ENCODE results near the gene MICA. TPM values are rescaled to one million over a fixed set of nuclear protein-coding genes. Genes with fewer than 3 reads are reported as not detected.

MICA gene
- total and polyA plus RNA-seq, 9 of the 15 experiments (the other 6 are each of a cell fraction or from before 2014, with no cell fraction given), result 11.8 to 24.6 (median 16.7) TPM

DNA sequence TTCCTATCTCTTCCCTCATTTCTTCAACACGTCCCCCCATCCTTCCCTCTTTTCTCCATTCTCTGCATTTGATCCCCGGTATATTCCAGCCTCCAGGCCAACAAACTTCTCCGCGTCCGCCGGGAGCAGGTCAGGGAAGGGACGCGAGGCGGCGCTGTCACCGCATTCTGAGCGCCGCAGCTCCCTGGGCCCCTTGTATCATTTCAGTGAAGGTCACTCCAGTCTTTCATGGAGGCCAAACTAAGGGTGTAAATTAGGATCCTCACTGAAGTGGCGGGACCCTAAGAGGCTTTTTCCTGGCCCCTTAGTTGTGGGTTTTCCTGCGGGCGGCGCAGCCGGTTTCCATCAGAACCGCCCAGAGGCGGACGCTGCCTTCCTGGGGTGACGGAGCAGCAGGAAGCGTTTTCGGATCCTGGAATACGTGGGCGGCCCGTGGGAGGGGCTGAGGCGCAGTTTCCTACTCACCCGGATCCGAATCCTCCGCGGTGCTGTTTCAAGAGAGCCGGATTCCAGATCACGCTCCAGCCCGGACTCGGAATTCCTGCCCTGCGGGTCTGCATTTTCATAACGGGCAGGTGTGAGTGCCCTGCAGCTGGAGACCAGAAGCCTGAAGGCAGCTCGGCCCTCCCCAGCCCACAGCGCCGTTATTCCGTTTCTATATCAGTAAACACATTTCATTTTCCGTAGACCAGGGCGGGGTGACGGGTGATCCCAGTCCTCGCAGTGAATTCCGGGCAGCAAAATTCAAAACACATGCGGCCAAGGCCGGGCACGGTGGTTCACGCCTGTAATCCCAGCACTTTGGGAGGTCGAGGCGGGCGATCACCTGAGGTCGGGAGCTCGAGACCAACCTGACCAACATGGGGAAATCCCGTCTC lies 3.6 kb upstream of the MICA start (continued):
- TF ChIP-seq ILK (tag; IDR thresholded peaks at IDR 0.05; ENCODE audit: borderline replicate concordance, low read depth), result no peak
- TF ChIP-seq HNRNPH1 (optimal IDR thresholded peaks at IDR 0.05; ENCODE audit: low read depth, low read length), result no peak
- TF ChIP-seq CHD4 (IDR thresholded peaks at IDR 0.05; ENCODE audit: insufficient read depth, insufficient replicate concordance, low read depth, low read length, poor library complexity, severe bottlenecking), result no peak
- no peak for TF ChIP-seq ZNF175 (CRISPR knock-in tag; IDR thresholded peaks at IDR 0.05; ENCODE audit: low read depth)
- TF ChIP-seq ZNF766 (CRISPR knock-in tag; conservative IDR thresholded peaks at IDR 0.05), result no peak
- no peak for TF ChIP-seq ZBTB8A (IDR thresholded peaks at IDR 0.05; ENCODE audit: partially characterized antibody)
- no peak for TF ChIP-seq U2AF1 (optimal IDR thresholded peaks at IDR 0.05; ENCODE audit: low read depth, low read length)
- TF ChIP-seq MCM3 (IDR thresholded peaks at IDR 0.05), result no peak
- no peak for TF ChIP-seq ZNF584 (CRISPR knock-in tag; IDR thresholded peaks at IDR 0.05; ENCODE audit: low read depth)
- TF ChIP-seq, protein P1, sequence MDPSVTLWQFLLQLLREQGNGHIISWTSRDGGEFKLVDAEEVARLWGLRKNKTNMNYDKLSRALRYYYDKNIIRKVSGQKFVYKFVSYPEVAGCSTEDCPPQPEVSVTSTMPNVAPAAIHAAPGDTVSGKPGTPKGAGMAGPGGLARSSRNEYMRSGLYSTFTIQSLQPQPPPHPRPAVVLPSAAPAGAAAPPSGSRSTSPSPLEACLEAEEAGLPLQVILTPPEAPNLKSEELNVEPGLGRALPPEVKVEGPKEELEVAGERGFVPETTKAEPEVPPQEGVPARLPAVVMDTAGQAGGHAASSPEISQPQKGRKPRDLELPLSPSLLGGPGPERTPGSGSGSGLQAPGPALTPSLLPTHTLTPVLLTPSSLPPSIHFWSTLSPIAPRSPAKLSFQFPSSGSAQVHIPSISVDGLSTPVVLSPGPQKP (CRISPR knock-in tag; IDR thresholded peaks at IDR 0.05), result no peak
- peak; percentile 50; the same call in 1 of the 2 replicates for TF ChIP-seq ZBTB1 (CRISPR knock-in tag; IDR thresholded peaks at IDR 0.05; ENCODE audit: borderline replicate concordance, low read depth)
- no peak for TF ChIP-seq RBM15 (IDR thresholded peaks at IDR 0.05; ENCODE audit: insufficient read depth, low read length)
- TF ChIP-seq FOS (IDR thresholded peaks at IDR 0.05; ENCODE audit: extremely low read depth, insufficient read length), result no peak
- TF ChIP-seq RBM34 (IDR thresholded peaks at IDR 0.05; ENCODE audit: borderline replicate concordance, insufficient read depth, low read length), result no peak
- peak; percentile 22 for TF ChIP-seq POLR2B (IDR thresholded peaks at IDR 0.05; ENCODE audit: low read depth, partially characterized antibody)
- TF ChIP-seq HNRNPUL1 (IDR thresholded peaks at IDR 0.05; ENCODE audit: low read length), result no peak
- TF ChIP-seq MCM5 (IDR thresholded peaks at IDR 0.05; ENCODE audit: low read depth), result no peak
- peak; percentile 42; the same call in 1 of the 2 replicates for TF ChIP-seq NCOR1 (IDR thresholded peaks at IDR 0.05)
- no peak for TF ChIP-seq FUS (optimal IDR thresholded peaks at IDR 0.05; ENCODE audit: low read depth, low read length)
- TF ChIP-seq ETV6 (IDR thresholded peaks at IDR 0.05; ENCODE audit: borderline replicate concordance in 1 of 2, low read depth in 2 of 2, low read length in 1 of 2), result 0 out of 4 replicates have a peak, but pooled peaks of 1 of the 2 experiments have one; percentile 13
- TF ChIP-seq ETV6 (CRISPR knock-in tag; IDR thresholded peaks at IDR 0.05; ENCODE audit: borderline replicate concordance), result no peak
- peak in 1 of 2 experiments; percentile 32; a peak in 1 of 4 replicates for TF ChIP-seq TBL1XR1 (IDR thresholded peaks at IDR 0.05; ENCODE audit: low read length in 2 of 2)
- peak; percentile 72 to 82 for TF ChIP-seq ARNT (IDR thresholded peaks at IDR 0.05)
- no peak for TF ChIP-seq ZSCAN32 (CRISPR knock-in tag; IDR thresholded peaks at IDR 0.05)
- TF ChIP-seq KAT2B (IDR thresholded peaks at IDR 0.05; ENCODE audit: low read depth, low read length), result no peak
- peak; percentile 67 for TF ChIP-seq POLR2H (tag; IDR thresholded peaks at IDR 0.05; ENCODE audit: low read depth)
- TF ChIP-seq MECOM (CRISPR knock-in tag; IDR thresholded peaks at IDR 0.05), result 0 out of 2 replicates have a peak, but pooled peaks have one; percentile 38
- TF ChIP-seq ZNF316 (IDR thresholded peaks at IDR 0.05), result no peak; the same call in 1 of the 2 replicates
- peak; percentile 83; the same call in 1 of the 2 replicates for TF ChIP-seq SMARCA5 (IDR thresholded peaks at IDR 0.05)
- TF ChIP-seq ZBTB17 (CRISPR knock-in tag; IDR thresholded peaks at IDR 0.05), result no peak
